Endothelial cell of umbilical vein (primary cell): ENCODE data around the gene LHX2.
A peak's percentile ranks its signal among the peaks of the same experiment; 100 is the strongest.

Experiments
- EZH2 ChIP-seq: IDR thresholded peaks from 2 replicates; pipeline ENCODE4 v1.6.1; 2012; ENCODE audit warnings: borderline replicate concordance, low read depth, mild to moderate bottlenecking, moderate library complexity, low read length, inconsistent platforms; ENCODE audit not compliant: severe bottlenecking
- GATA2 ChIP-seq: IDR thresholded peaks from 2 replicates; pipeline ENCODE4 v1.7.0; 2011; ENCODE audit warnings: low read depth, mild to moderate bottlenecking, moderate library complexity, mixed read lengths, low read length; ENCODE audit not compliant: insufficient read length, insufficient read depth
- JUN ChIP-seq: IDR thresholded peaks from 2 replicates; pipeline ENCODE4 v1.6.1; 2011; ENCODE audit warnings: borderline replicate concordance, low read depth; ENCODE audit not compliant: insufficient read length, insufficient read depth
- POLR2A ChIP-seq: IDR thresholded peaks from 2 replicates; pipeline ENCODE4 v1.6.1; 2012; ENCODE audit warnings: low read depth, mild to moderate bottlenecking, control low read depth, low read length
- POLR2AphosphoS5 ChIP-seq: IDR thresholded peaks from 2 replicates; pipeline ENCODE4 v1.6.1; 2012; ENCODE audit warnings: low read depth, mild to moderate bottlenecking, control low read depth, low read length, moderate library complexity; ENCODE audit not compliant: insufficient read depth
- TF ChIP-seq, protein P1 (sequence below), 2 donors: IDR thresholded peaks; 1 replicate in 1 of 2; 2 replicates in 1 of 2; pipeline ENCODE4 v1.5.1; 2011; ENCODE audit warnings: low read length in 2 of 2, mild to moderate bottlenecking in 2 of 2, moderate library complexity in 2 of 2, control low read depth in 1 of 2, inconsistent platforms in 1 of 2, low read depth in 1 of 2; ENCODE audit not compliant: insufficient read depth in 1 of 2; ENCODE audit errors: extremely low read depth in 1 of 2
- TF ChIP-seq, protein P2 (sequence below): IDR thresholded peaks from 2 replicates; pipeline ENCODE4 v1.6.1; 2011; ENCODE audit not compliant: insufficient read depth, insufficient read length

DNA sequence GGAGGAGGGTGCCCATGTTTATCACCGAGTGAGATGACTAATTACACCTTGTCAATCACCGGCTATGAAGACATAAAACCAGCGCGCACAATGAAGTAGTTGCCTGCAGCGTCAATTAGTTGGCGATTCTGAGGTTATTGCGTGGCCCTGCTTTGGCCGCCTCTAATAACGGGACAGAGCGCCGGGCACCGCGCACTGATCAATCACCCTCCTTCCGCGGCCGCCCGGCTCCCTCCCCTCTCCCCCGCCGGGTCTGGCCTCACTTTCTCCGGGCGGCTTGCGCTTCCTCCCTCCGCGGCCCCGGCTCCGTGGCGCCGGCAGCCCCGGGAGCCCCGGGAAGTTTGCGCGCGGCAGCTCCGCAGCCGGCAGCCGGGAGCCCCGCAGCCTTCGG is 3.3 kb upstream of the LHX2 start:
- TF ChIP-seq EZH2 (peak; percentile 73), POLR2A (no peak), POLR2AphosphoS5 (no peak), GATA2 (no peak), JUN (no peak)
- TF ChIP-seq, protein P1, sequence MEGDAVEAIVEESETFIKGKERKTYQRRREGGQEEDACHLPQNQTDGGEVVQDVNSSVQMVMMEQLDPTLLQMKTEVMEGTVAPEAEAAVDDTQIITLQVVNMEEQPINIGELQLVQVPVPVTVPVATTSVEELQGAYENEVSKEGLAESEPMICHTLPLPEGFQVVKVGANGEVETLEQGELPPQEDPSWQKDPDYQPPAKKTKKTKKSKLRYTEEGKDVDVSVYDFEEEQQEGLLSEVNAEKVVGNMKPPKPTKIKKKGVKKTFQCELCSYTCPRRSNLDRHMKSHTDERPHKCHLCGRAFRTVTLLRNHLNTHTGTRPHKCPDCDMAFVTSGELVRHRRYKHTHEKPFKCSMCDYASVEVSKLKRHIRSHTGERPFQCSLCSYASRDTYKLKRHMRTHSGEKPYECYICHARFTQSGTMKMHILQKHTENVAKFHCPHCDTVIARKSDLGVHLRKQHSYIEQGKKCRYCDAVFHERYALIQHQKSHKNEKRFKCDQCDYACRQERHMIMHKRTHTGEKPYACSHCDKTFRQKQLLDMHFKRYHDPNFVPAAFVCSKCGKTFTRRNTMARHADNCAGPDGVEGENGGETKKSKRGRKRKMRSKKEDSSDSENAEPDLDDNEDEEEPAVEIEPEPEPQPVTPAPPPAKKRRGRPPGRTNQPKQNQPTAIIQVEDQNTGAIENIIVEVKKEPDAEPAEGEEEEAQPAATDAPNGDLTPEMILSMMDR (IDR thresholded peaks at IDR 0.05; ENCODE audit: extremely low read depth in 1 of 2, insufficient read depth in 1 of 2, low read depth in 1 of 2, low read length in 2 of 2), result no peak
- TF ChIP-seq, protein P2, sequence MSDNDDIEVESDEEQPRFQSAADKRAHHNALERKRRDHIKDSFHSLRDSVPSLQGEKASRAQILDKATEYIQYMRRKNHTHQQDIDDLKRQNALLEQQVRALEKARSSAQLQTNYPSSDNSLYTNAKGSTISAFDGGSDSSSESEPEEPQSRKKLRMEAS, result no peak
